Esophagus squamous epithelium (tissue), 5 donors: ENCODE data around the gene TAGLN3. TPM values are rescaled to one million over a fixed set of nuclear protein-coding genes. Genes with fewer than 3 reads are reported as not detected.

ENCODE experiments used
- DNase-seq: peaks from one replicate; lab custom pipeline; 2025; lab: John Stamatoyannopoulos, UW
- H3K27ac ChIP-seq, 4 donors: fragments of 200-600 bp; sonication (generic); one replicate each; pipeline ENCODE4 v1.5.1; 2016 to 2019; ENCODE audit warnings: mild to moderate bottlenecking in 1 of 4
- H3K27me3 ChIP-seq, 4 donors: fragments of 200-600 bp; sonication (generic); 1 replicate in 3 of 4; 2 replicates in 1 of 4; pipeline versions ENCODE4 v1.5.1 to v1.6.0; 2017 to 2021; ENCODE audit warnings: antibody characterized with exemption in 1 of 4
- H3K36me3 ChIP-seq, 3 donors: fragments of 200-600 bp; sonication (generic); one replicate each; pipeline ENCODE4 v1.5.1; 2016 to 2019
- H3K4me1 ChIP-seq, 3 donors: fragments of 200-600 bp; sonication (generic); one replicate each; pipeline ENCODE4 v1.5.1; 2017 to 2019
- H3K4me3 ChIP-seq, 4 donors: fragments of 200-600 bp; sonication (generic); 1 replicate in 3 of 4; 2 replicates in 1 of 4; pipeline ENCODE4 v1.5.1; 2016 to 2019; ENCODE audit warnings: mild to moderate bottlenecking in 2 of 4, moderate library complexity in 1 of 4
- H3K9me3 ChIP-seq, 3 donors: fragments of 200-600 bp; sonication (generic); one replicate each; pipeline ENCODE4 v1.5.1; 2016 to 2019
- CTCF ChIP-seq, 6 experiments: fragments of 450-650 bp in 4 of 6; fragments of 200-600 bp in 2 of 6; sonication (generic) in 2 of 6; IDR thresholded peaks; one replicate each; pipeline ENCODE4 v1.5.1; 2016 to 2019; ENCODE audit warnings: antibody characterized with exemption in 6 of 6, mild to moderate bottlenecking in 4 of 6, moderate library complexity in 4 of 6
- POLR2A ChIP-seq, 4 donors: fragments of 450-650 bp; IDR thresholded peaks; one replicate each; pipeline ENCODE4 v1.6.1; 2017; ENCODE audit warnings: antibody characterized with exemption in 4 of 4, mild to moderate bottlenecking in 4 of 4, moderate library complexity in 3 of 4
- WGBS, 2 donors: methylation state at CpG; one replicate each; pipeline ENCODE4 v1.1.5; 2018; 5-methylcytosine and 5-hydroxymethylcytosine counted together
- intact Hi-C: fragments of 100-400 bp; cut with DNase I; formaldehyde crosslinking; loops from one replicate; pipeline ENCODE4 v1.15.0; 2022
- total RNA-seq, 4 donors: library from RNA; depleted of rRNA; stranded (reverse); fragments of >200 nt; gene quantifications; one replicate each; pipeline ENCODE4 v1.1.0, GENCODE V29; 2016
- donor health status: DM: yes; HTN: yes; CAD: no.

Gene TAGLN3
- total RNA-seq, 4 donors from 2014 or later = not detected

DNA sequence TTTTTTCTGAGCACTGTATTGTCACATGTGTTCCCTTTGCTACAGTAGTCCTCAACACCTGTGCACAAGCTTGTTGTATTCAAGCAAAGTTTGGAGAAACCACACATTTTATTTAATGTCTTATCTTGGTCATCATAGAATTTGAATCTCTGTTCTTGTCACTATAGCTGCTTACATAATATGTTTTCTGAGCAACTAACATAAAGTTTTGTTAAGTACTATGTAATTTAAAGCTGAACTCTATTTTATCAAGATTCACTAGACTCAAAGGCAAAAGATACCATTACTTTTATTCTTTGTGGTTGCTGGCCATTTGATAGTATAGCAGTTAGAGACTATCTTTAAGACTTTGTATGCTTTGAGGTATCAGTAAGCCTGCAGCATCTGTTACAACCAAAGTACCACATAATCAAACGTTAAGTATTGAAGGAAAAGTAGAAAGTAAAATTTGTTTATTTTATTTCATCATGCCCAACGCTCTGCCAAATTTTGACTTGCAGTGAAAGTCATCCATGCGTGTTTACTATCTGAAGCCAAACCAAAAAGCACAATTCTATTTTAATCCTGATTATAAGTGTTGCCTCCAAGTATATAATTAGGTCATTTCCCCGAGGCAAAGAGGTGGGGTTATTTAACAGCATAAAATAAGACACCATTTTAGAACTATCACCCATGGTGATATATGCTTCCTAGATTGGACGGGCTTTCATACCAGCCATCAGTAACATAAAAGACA, 30.2 kb upstream of the TAGLN3 start:
- peak overlapping the region in 2 of 4 donors; percentile 15 to 62 for H3K27ac ChIP-seq
- no peak for TF ChIP-seq POLR2A (IDR thresholded peaks at IDR 0.05)
- TF ChIP-seq CTCF (IDR thresholded peaks at IDR 0.05) = no peak
- H3K4me1 ChIP-seq = peaks cover 0 to 24% (median 0%) of the 10 kb centered on the region in 3 donors
- no peaks in the 10 kb centered on the region for H3K9me3 ChIP-seq
- intact Hi-C loops = loop anchor here (5.0 to 10.0 kb wide), 2 partner anchors 104 to 251 kb away; no protein-coding TSS in a partner anchor
- H3K36me3 ChIP-seq = peaks cover 0 to 15% (median 0%) of the 10 kb centered on the region in 3 donors
- H3K27me3 ChIP-seq = no peaks in the 10 kb centered on the region
- H3K4me3 ChIP-seq = no peak overlapping the region
- 18 to 24% methylated on average over 5 of the region's 5 CpGs for WGBS, 2 donors
- DNase-seq = no peak

- DNase-seq = no peak
- Histone ChIP-seq H3K9me3 (no peaks in the 10 kb centered on the region), H3K36me3 (peaks cover 0 to 19% (median 0%) of the 10 kb centered on the region in 3 donors), H3K27me3 (no peaks in the 10 kb centered on the region), H3K4me1 (peaks cover 0 to 24% (median 0%) of the 10 kb centered on the region in 3 donors), H3K4me3 (no peak overlapping the region), H3K27ac (no peak overlapping the region)
- intact Hi-C loops = no loop called here
- no peak for TF ChIP-seq CTCF (IDR thresholded peaks at IDR 0.05)
- TF ChIP-seq POLR2A (IDR thresholded peaks at IDR 0.05) = no peak
- 71 to 76% methylated on average over 3 of the region's 3 CpGs for WGBS, 2 donors
Measured at GRCh38 chr3:111970376-111970775, 28.3 kb upstream of the TAGLN3 start.

DNA sequence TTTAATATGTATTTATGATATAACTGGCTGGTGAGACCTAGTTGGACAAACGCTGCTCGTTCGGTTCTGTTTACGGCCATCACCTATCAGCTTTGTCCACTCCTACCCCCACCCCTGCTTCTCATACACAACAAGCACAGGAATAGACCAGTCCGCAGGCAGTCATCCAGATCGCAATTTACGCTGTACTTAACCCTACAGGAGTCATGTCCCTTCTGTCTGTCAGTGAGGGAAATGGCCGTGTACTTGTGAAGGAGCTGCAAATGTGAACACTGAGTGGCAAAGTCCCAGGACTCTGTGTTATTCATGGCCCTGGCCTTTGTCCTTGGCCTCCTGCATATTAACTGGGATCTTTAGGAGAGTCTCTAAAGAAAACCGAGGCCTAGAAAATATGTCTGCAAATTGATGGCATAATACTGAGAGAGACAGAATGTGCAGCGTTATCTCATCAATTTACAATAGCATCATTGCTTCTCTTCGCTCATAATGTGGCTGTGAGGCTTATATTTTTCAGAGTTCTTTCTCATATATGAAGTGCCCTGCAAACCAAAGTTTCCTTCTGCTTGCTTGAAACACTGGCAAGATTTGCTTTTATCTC, 27.1 kb upstream of the TAGLN3 start:
- no peak for TF ChIP-seq CTCF (IDR thresholded peaks at IDR 0.05)
- TF ChIP-seq POLR2A (IDR thresholded peaks at IDR 0.05) = no peak
- H3K36me3 ChIP-seq = peaks cover 0 to 19% (median 0%) of the 10 kb centered on the region in 3 donors
- peaks cover 0 to 24% (median 0%) of the 10 kb centered on the region in 3 donors for H3K4me1 ChIP-seq
- DNase-seq = no peak
- no peak overlapping the region for H3K4me3 ChIP-seq
- H3K9me3 ChIP-seq = no peaks in the 10 kb centered on the region
- no peak overlapping the region for H3K27ac ChIP-seq
- WGBS, 2 donors = 89 to 90% methylated on average over 11 of the region's 11 CpGs
- intact Hi-C loops = no loop called here
- H3K27me3 ChIP-seq = no peaks in the 10 kb centered on the region

DNA sequence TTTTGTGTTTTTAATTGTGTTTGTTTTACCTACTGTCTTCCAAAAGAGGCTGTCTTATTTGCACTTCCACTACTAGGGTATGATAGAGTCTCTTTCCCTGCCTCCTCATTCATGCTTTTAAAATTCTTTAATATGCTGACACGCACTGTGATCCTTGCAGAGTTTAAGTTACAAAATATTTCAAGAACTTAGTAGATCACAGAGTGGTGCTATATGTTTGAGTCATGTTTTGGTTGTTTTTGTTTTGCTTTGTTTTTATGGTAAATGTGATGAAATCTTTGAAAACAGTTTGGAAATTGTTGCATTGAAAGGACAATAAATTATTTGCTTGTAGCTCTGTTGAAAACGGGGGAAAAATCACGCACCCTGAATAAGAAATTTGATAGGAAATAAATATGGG, 25.8 kb upstream of the TAGLN3 start:
- Histone ChIP-seq H3K9me3 (no peaks in the 10 kb centered on the region), H3K36me3 (peaks cover 0 to 19% (median 0%) of the 10 kb centered on the region in 3 donors), H3K4me3 (no peak overlapping the region), H3K27me3 (no peaks in the 10 kb centered on the region), H3K27ac (no peak overlapping the region), H3K4me1 (peaks cover 0 to 14% (median 0%) of the 10 kb centered on the region in 3 donors)
- TF ChIP-seq CTCF (IDR thresholded peaks at IDR 0.05) = no peak
- TF ChIP-seq POLR2A (IDR thresholded peaks at IDR 0.05) = no peak
- intact Hi-C loops = no loop called here
- DNase-seq = no peak
- 88 to 89% methylated on average over 3 of the region's 3 CpGs for WGBS, 2 donors

GRCh38 chr3:111975131-111975530, 23.6 kb upstream of the TAGLN3 start:
- Histone ChIP-seq H3K36me3 (peaks cover 0 to 19% (median 0%) of the 10 kb centered on the region in 3 donors), H3K9me3 (no peaks in the 10 kb centered on the region), H3K4me1 (peaks cover 0 to 14% (median 0%) of the 10 kb centered on the region in 3 donors), H3K27ac (no peak overlapping the region), H3K4me3 (no peak overlapping the region), H3K27me3 (no peaks in the 10 kb centered on the region)
- 55 to 92% methylated on average over 2 of the region's 2 CpGs for WGBS, 2 donors
- intact Hi-C loops = no loop called here
- DNase-seq = no peak
- TF ChIP-seq CTCF (IDR thresholded peaks at IDR 0.05) = no peak
- no peak for TF ChIP-seq POLR2A (IDR thresholded peaks at IDR 0.05)
